Ovary (tissue), 9 donors: ENCODE measurements around the gene PATJ. TPM values are rescaled to one million over a fixed set of nuclear protein-coding genes. Genes with fewer than 3 reads are reported as not detected.

Experiments
- DNase-seq, 5 donors: peaks; one replicate each; pipeline ENCODE4 v3.0.0-alpha.2; 2019 to 2020
- H3K27ac ChIP-seq, 2 donors: fragments of 200-600 bp; one replicate each; pipeline versions ENCODE4 v1.5.1 to v1.8.0; 2019 to 2022
- H3K27me3 ChIP-seq: fragments of 200-600 bp; one replicate; pipeline ENCODE4 v1.8.0; 2022
- H3K36me3 ChIP-seq: fragments of 200-600 bp; sonication (generic); one replicate; pipeline ENCODE4 v1.5.1; 2019
- H3K4me1 ChIP-seq: one replicate; pipeline ENCODE4 v1.8.1; 2013; ENCODE audit warnings: mild to moderate bottlenecking, moderate library complexity; ENCODE audit not compliant: insufficient read depth
- H3K4me3 ChIP-seq: fragments of 200-600 bp; sonication (generic); one replicate; pipeline ENCODE4 v1.5.1; 2017
- H3K9me3 ChIP-seq, 2 donors: fragments of 200-600 bp in 1 of 2; sonication (generic) in 1 of 2; one replicate each; pipeline versions ENCODE4 v1.5.1 to v1.8.1; 2013 to 2019; ENCODE audit warnings: mild to moderate bottlenecking in 1 of 2, moderate library complexity in 1 of 2
- CTCF ChIP-seq, 3 donors: fragments of 450-650 bp in 2 of 3; fragments of 200-600 bp in 1 of 3; IDR thresholded peaks; one replicate each; pipeline versions ENCODE4 v1.5.1 to v1.8.0; 2016 to 2022; ENCODE audit warnings: antibody characterized with exemption in 3 of 3, mild to moderate bottlenecking in 1 of 3
- EP300 ChIP-seq: sonication (generic); formaldehyde crosslinking; IDR thresholded peaks from one replicate; pipeline ENCODE4 v1.6.1; 2017; ENCODE audit warnings: antibody characterized with exemption
- POLR2A ChIP-seq: fragments of 450-650 bp; IDR thresholded peaks from one replicate; pipeline ENCODE4 v1.6.1; 2017; ENCODE audit warnings: antibody characterized with exemption, mild to moderate bottlenecking, moderate library complexity
- WGBS, 3 donors: extraction: QIAGEN DNeasy Blood & Tissue Kit in 1 of 3; methylation state at CpG; one replicate each; pipeline versions ENCODE4 v1.1.5 to v1.1.7; 2013 to 2017; 5-methylcytosine and 5-hydroxymethylcytosine counted together
- intact Hi-C, 4 donors: fragments of 100-400 bp; cut with DNase I; formaldehyde crosslinking; loops; one replicate each; pipeline versions ENCODE4 v1.11.0 to v1.15.1; 2022 to 2023
- polyA plus RNA-seq, 2 donors: library from polyadenylated mRNA; stranded (reverse); fragments of 200-250 nt in 1 of 2; fragments of 350-450 nt in 1 of 2; fragmentation: Illumina TruSeq in 1 of 2; extraction: RNeasy Lipid Tissue Mini Kit (QIAGEN cat#74804) in 1 of 2; gene quantifications; one replicate each; pipeline ENCODE4 v1.2.3, GENCODE V29; 2013 to 2014
- total RNA-seq, 7 donors: library from RNA; depleted of rRNA in 2 of 7; stranded (reverse); fragments of >200 nt in 2 of 7; fragmentation: NEBNext Ultra II Directional in 3 of 7; extraction: Animal tissue kit (Norgen Biotek cat#: 25700) in 3 of 7; gene quantifications; one replicate each; pipeline versions ENCODE4 v1.1.0 to v1.2.4, GENCODE V29; 2016 to 2023
- donor health status: DM: no; HTN: no; CAD: no; lungs with moderate emphysema.
- donor health status: DM: no; HTN: no; CAD: no.
- donor health status: Bipolar disorder and iron deficiency.
- donor health status: DM: yes; HTN: yes; CAD: no.
- donor health status: DM: no; HTN: no; CAD: no.
- donor health status: DM: yes; HTN: yes; CAD: no.

The PATJ gene
- total and polyA plus RNA-seq, 9 donors: 7.6 to 60.1 (median 25.5) TPM

GRCh38 chr1:62038594-62039284, 296.5 kb downstream of the PATJ start:
- DNase-seq: no peak

GRCh38 chr1:62040450-62040849, 298.2 kb downstream of the PATJ start:
- Histone ChIP-seq H3K36me3 (no peaks in the 10 kb centered on the region), H3K27me3 (no peaks in the 10 kb centered on the region), H3K4me3 (no peak overlapping the region), H3K27ac (no peak overlapping the region), H3K4me1 (peaks cover 2% of the 10 kb centered on the region), H3K9me3 (no peaks in the 10 kb centered on the region)
- intact Hi-C loops: no loop called here
- TF ChIP-seq POLR2A: no peak
- TF ChIP-seq EP300: no peak
- no peak for TF ChIP-seq CTCF (IDR thresholded peaks at IDR 0.05)
- 48 to 88% (median 50%) methylated on average over 2 of the region's 2 CpGs for WGBS, 3 donors
- no peak for DNase-seq

More at GRCh38 chr1:62038594-62039284, 296.5 kb downstream of the PATJ start:
- WGBS, 3 donors: 71 to 82% (median 71%) methylated on average over 7 of the region's 7 CpGs
- intact Hi-C loops: no loop called here
- H3K9me3 ChIP-seq: no peaks in the 10 kb centered on the region
- H3K36me3 ChIP-seq: no peaks in the 10 kb centered on the region
- TF ChIP-seq CTCF (IDR thresholded peaks at IDR 0.05) (no peak), EP300 (no peak), POLR2A (no peak)
- H3K4me1 ChIP-seq: peaks cover 2% of the 10 kb centered on the region
- H3K27me3 ChIP-seq: no peaks in the 10 kb centered on the region
- no peak overlapping the region for H3K27ac ChIP-seq
- H3K4me3 ChIP-seq: no peak overlapping the region

- intact Hi-C loops: no loop called here
Observed at GRCh38 chr1:62040973-62041372, 298.7 kb downstream of the PATJ start.

GRCh38 chr1:62043154-62043553, 300.9 kb downstream of the PATJ start:
- Histone ChIP-seq H3K27ac (no peak overlapping the region), H3K27me3 (no peaks in the 10 kb centered on the region), H3K9me3 (no peaks in the 10 kb centered on the region), H3K4me1 (no peaks in the 10 kb centered on the region), H3K36me3 (no peaks in the 10 kb centered on the region), H3K4me3 (no peak overlapping the region)
- TF ChIP-seq EP300 (no peak), POLR2A (no peak), CTCF (IDR thresholded peaks at IDR 0.05) (no peak)
- intact Hi-C loops: no loop called here
- no peak for DNase-seq

More at GRCh38 chr1:62040973-62041372, 298.7 kb downstream of the PATJ start:
- Histone ChIP-seq H3K36me3 (no peaks in the 10 kb centered on the region), H3K9me3 (no peaks in the 10 kb centered on the region), H3K4me1 (peaks cover 2% of the 10 kb centered on the region), H3K27me3 (no peaks in the 10 kb centered on the region), H3K4me3 (no peak overlapping the region), H3K27ac (no peak overlapping the region)
- no peak for DNase-seq
- no peak for TF ChIP-seq EP300
- TF ChIP-seq POLR2A: no peak
- TF ChIP-seq CTCF (IDR thresholded peaks at IDR 0.05): no peak
